Sigmoid colon (tissue), 3 donors: Measurements from ENCODE around the gene PHF19.

ENCODE experiments used
- CTCF ChIP-seq, 4 experiments: fragments of 450-650 bp in 3 of 4; fragments of 200-600 bp in 1 of 4; IDR thresholded peaks; one replicate each; pipeline ENCODE4 v1.5.1; 2016 to 2019; ENCODE audit warnings: antibody characterized with exemption in 4 of 4, mild to moderate bottlenecking in 3 of 4, moderate library complexity in 2 of 4
- POLR2A ChIP-seq, 2 donors: fragments of 450-650 bp; IDR thresholded peaks; one replicate each; pipeline ENCODE4 v1.6.1; 2016; ENCODE audit warnings: antibody characterized with exemption in 2 of 2, mild to moderate bottlenecking in 2 of 2, moderate library complexity in 2 of 2

- TF ChIP-seq CTCF (IDR thresholded peaks at IDR 0.05), result no peak
- TF ChIP-seq POLR2A (IDR thresholded peaks at IDR 0.05), result no peak
These were observed 2.5 kb downstream of the PHF19 start for GRCh38 chr9:120874226-120875194.
